K562 (cell line): ENCODE measurements around the gene HARS1. TPM values are rescaled to one million over a fixed set of nuclear protein-coding genes. Genes with fewer than 3 reads are reported as not detected.

Experiments
- microRNA-seq: library from miRNA; unstranded; fragments of <30 nt; microRNA quantifications from one replicate; pipeline ENCODE4, GENCODE V29; 2018; ENCODE audit warnings: borderline microRNAs expressed
- polyA plus RNA-seq, 8 experiments: library from polyadenylated mRNA; depleted of rRNA in 4 of 8; stranded (reverse) in 5 of 8; unstranded in 3 of 8; fragments of >200 nt; fragmentation: Nextera tagmentation in 2 of 8; fragmentation: Illumina TruSeq in 1 of 8; extraction: Ambion mirVana in 2 of 8; extraction: Trizol in 1 of 8; gene quantifications; 2 replicates each; pipeline versions ENCODE4 v1.2.1 to v1.2.3, GENCODE V29; 2011 to 2014; ENCODE audit warnings: inconsistent platforms in 1 of 8, missing spikeins in 1 of 8
- small RNA-seq: library from RNA; depleted of rRNA; stranded (forward); fragments of <200 nt; gene quantifications from one replicate; pipeline ENCODE3, GENCODE V24; 2014
- total RNA-seq, 7 experiments: library from RNA; depleted of rRNA in 6 of 7; stranded (reverse); fragments of >200 nt in 6 of 7; fragmentation: Illumina TruSeq in 2 of 7; extraction: Trizol in 2 of 7; gene quantifications; 2 replicates each; pipeline versions ENCODE4 v1.2.1 to v1.2.3, GENCODE V29; 2011 to 2021; ENCODE audit warnings: low replicate concordance in 1 of 7

The HARS1 gene
- total and polyA plus RNA-seq, 9 of the 15 experiments (the other 6 are each of a cell fraction or from before 2014, with no cell fraction given), result 13.5 to 88.5 (median 75.2) TPM

Small RNA genes within 50 kb of the gene (microRNA-seq; reads per million reads assigned to microRNA genes)
- gene MIR3655, result 0.36 reads per million

Small RNA genes within 50 kb of the gene (small RNA-seq; reads per million reads assigned to genes)
- gene VTRNA1-1, result 89.5 reads per million, percentile 98 among the genes with 10 or more reads in this experiment
- 135 reads per million, percentile 99 among the genes with 10 or more reads in this experiment for gene VTRNA1-2
- gene VTRNA1-3, result 8.6 reads per million, percentile 95 among the genes with 10 or more reads in this experiment

Other genes with a start within 250 kb of the HARS1 start
Only the 7 nearest of the 26 such genes appear.
- 21.4 and 32.9 TPM in 2 replicates for gene TMCO6, start 51.9 kb downstream of the HARS1 start, total RNA-seq (2014; rRNA removed)
- 8.3 and 10.3 TPM in 2 replicates for gene TMCO6, start 51.9 kb downstream of the HARS1 start, total RNA-seq (2014; rRNA removed; fragmentation: Illumina TruSeq; extraction: Trizol)
- gene TMCO6, start 51.9 kb downstream of the HARS1 start, total RNA-seq (2015; rRNA removed; fragmentation: Illumina TruSeq; extraction: Trizol), result 10.6 and 11.5 TPM in 2 replicates
- gene TMCO6, start 51.9 kb downstream of the HARS1 start, total RNA-seq (2021), result 23.5 and 24.4 TPM in 2 replicates
- gene TMCO6, start 51.9 kb downstream of the HARS1 start, polyA plus RNA-seq (2011; rRNA removed), result 26.9 and 28.5 TPM in 2 replicates
- 16.7 and 18.0 TPM in 2 replicates for gene TMCO6, start 51.9 kb downstream of the HARS1 start, polyA plus RNA-seq (2014; fragmentation: Illumina TruSeq; extraction: Trizol)
- 1 to 10 TPM; 3.4 to 5.1 TPM for gene TMCO6, start 51.9 kb downstream of the HARS1 start, polyA plus RNA-seq (2014; fragmentation: Nextera tagmentation; extraction: Ambion mirVana)
- 32.5 and 46.4 TPM in 2 replicates for gene TMCO6, start 51.9 kb downstream of the HARS1 start, polyA plus RNA-seq (2014; rRNA removed)
- 136 and 209 TPM in 2 replicates for gene NDUFA2, start 43.7 kb downstream of the HARS1 start, total RNA-seq (2014; rRNA removed)
- 63.3 and 69.1 TPM in 2 replicates for gene NDUFA2, start 43.7 kb downstream of the HARS1 start, total RNA-seq (2014; rRNA removed; fragmentation: Illumina TruSeq; extraction: Trizol)
- gene NDUFA2, start 43.7 kb downstream of the HARS1 start, total RNA-seq (2015; rRNA removed; fragmentation: Illumina TruSeq; extraction: Trizol), result 103 and 105 TPM in 2 replicates
- 120 and 125 TPM in 2 replicates for gene NDUFA2, start 43.7 kb downstream of the HARS1 start, total RNA-seq (2021)
- 184 and 187 TPM in 2 replicates for gene NDUFA2, start 43.7 kb downstream of the HARS1 start, polyA plus RNA-seq (2011; rRNA removed)
- gene NDUFA2, start 43.7 kb downstream of the HARS1 start, polyA plus RNA-seq (2014; fragmentation: Illumina TruSeq; extraction: Trizol), result 77.4 and 113 TPM in 2 replicates
- gene NDUFA2, start 43.7 kb downstream of the HARS1 start, polyA plus RNA-seq (2014; fragmentation: Nextera tagmentation; extraction: Ambion mirVana), result 100 to 1,000 TPM; 480 to 497 TPM
- 209 and 284 TPM in 2 replicates for gene NDUFA2, start 43.7 kb downstream of the HARS1 start, polyA plus RNA-seq (2014; rRNA removed)
- gene IK, start 43.5 kb downstream of the HARS1 start, total RNA-seq (2014; rRNA removed), result 150 and 170 TPM in 2 replicates
- 138 and 149 TPM in 2 replicates for gene IK, start 43.5 kb downstream of the HARS1 start, total RNA-seq (2014; rRNA removed; fragmentation: Illumina TruSeq; extraction: Trizol)
- gene IK, start 43.5 kb downstream of the HARS1 start, total RNA-seq (2015; rRNA removed; fragmentation: Illumina TruSeq; extraction: Trizol), result 158 and 164 TPM in 2 replicates
- gene IK, start 43.5 kb downstream of the HARS1 start, total RNA-seq (2021), result 81.9 and 93.0 TPM in 2 replicates
- gene IK, start 43.5 kb downstream of the HARS1 start, polyA plus RNA-seq (2011; rRNA removed), result 107 and 140 TPM in 2 replicates
- gene IK, start 43.5 kb downstream of the HARS1 start, polyA plus RNA-seq (2014; fragmentation: Illumina TruSeq; extraction: Trizol), result 187 and 203 TPM in 2 replicates
- 100 to 1,000 TPM in 1 of 2 experiments, 10 to 100 TPM in 1; 89.2 to 182 TPM for gene IK, start 43.5 kb downstream of the HARS1 start, polyA plus RNA-seq (2014; fragmentation: Nextera tagmentation; extraction: Ambion mirVana)
- 137 and 176 TPM in 2 replicates for gene IK, start 43.5 kb downstream of the HARS1 start, polyA plus RNA-seq (2014; rRNA removed)
- gene WDR55, start 26.5 kb downstream of the HARS1 start, total RNA-seq (2014; rRNA removed), result 24.9 and 27.3 TPM in 2 replicates
- 20.5 and 21.8 TPM in 2 replicates for gene WDR55, start 26.5 kb downstream of the HARS1 start, total RNA-seq (2014; rRNA removed; fragmentation: Illumina TruSeq; extraction: Trizol)
- gene WDR55, start 26.5 kb downstream of the HARS1 start, total RNA-seq (2015; rRNA removed; fragmentation: Illumina TruSeq; extraction: Trizol), result 29.3 and 30.0 TPM in 2 replicates
- gene WDR55, start 26.5 kb downstream of the HARS1 start, total RNA-seq (2021), result 35.3 and 36.1 TPM in 2 replicates
- 37.4 and 44.8 TPM in 2 replicates for gene WDR55, start 26.5 kb downstream of the HARS1 start, polyA plus RNA-seq (2011; rRNA removed)
- gene WDR55, start 26.5 kb downstream of the HARS1 start, polyA plus RNA-seq (2014; fragmentation: Illumina TruSeq; extraction: Trizol), result 35.1 and 39.0 TPM in 2 replicates
- 1 to 10 TPM; 5.2 to 6.6 TPM for gene WDR55, start 26.5 kb downstream of the HARS1 start, polyA plus RNA-seq (2014; fragmentation: Nextera tagmentation; extraction: Ambion mirVana)
- gene WDR55, start 26.5 kb downstream of the HARS1 start, polyA plus RNA-seq (2014; rRNA removed), result 44.1 and 45.0 TPM in 2 replicates
- 1.1 and 2.0 TPM in 2 replicates for gene DND1, start 17.8 kb downstream of the HARS1 start, total RNA-seq (2014; rRNA removed)
- 0.22 TPM in 1 of 2 replicates, not detected in the other for gene DND1, start 17.8 kb downstream of the HARS1 start, total RNA-seq (2014; rRNA removed; fragmentation: Illumina TruSeq; extraction: Trizol)
- 0.41 and 0.43 TPM in 2 replicates for gene DND1, start 17.8 kb downstream of the HARS1 start, total RNA-seq (2015; rRNA removed; fragmentation: Illumina TruSeq; extraction: Trizol)
- gene DND1, start 17.8 kb downstream of the HARS1 start, total RNA-seq (2021), result 0.81 and 1.3 TPM in 2 replicates
- 0.50 and 0.69 TPM in 2 replicates for gene DND1, start 17.8 kb downstream of the HARS1 start, polyA plus RNA-seq (2011; rRNA removed)
- gene DND1, start 17.8 kb downstream of the HARS1 start, polyA plus RNA-seq (2014; fragmentation: Illumina TruSeq; extraction: Trizol), result 0.37 and 0.61 TPM in 2 replicates
- gene DND1, start 17.8 kb downstream of the HARS1 start, polyA plus RNA-seq (2014; fragmentation: Nextera tagmentation; extraction: Ambion mirVana), result not detected
- 1.3 and 1.5 TPM in 2 replicates for gene DND1, start 17.8 kb downstream of the HARS1 start, polyA plus RNA-seq (2014; rRNA removed)
- gene HARS2, start 85 bp upstream of the HARS1 start, total RNA-seq (2014; rRNA removed), result 25.1 and 27.0 TPM in 2 replicates
- 28.4 and 32.6 TPM in 2 replicates for gene HARS2, start 85 bp upstream of the HARS1 start, total RNA-seq (2014; rRNA removed; fragmentation: Illumina TruSeq; extraction: Trizol)
- 32.2 and 33.4 TPM in 2 replicates for gene HARS2, start 85 bp upstream of the HARS1 start, total RNA-seq (2015; rRNA removed; fragmentation: Illumina TruSeq; extraction: Trizol)
- 25.9 and 27.8 TPM in 2 replicates for gene HARS2, start 85 bp upstream of the HARS1 start, total RNA-seq (2021)
- 36.5 and 41.6 TPM in 2 replicates for gene HARS2, start 85 bp upstream of the HARS1 start, polyA plus RNA-seq (2011; rRNA removed)
- 23.2 and 26.0 TPM in 2 replicates for gene HARS2, start 85 bp upstream of the HARS1 start, polyA plus RNA-seq (2014; fragmentation: Illumina TruSeq; extraction: Trizol)
- gene HARS2, start 85 bp upstream of the HARS1 start, polyA plus RNA-seq (2014; fragmentation: Nextera tagmentation; extraction: Ambion mirVana), result 10 to 100 TPM in 1 of 2 experiments, 1 to 10 TPM in 1; 8.5 to 18.0 TPM
- 27.1 and 33.0 TPM in 2 replicates for gene HARS2, start 85 bp upstream of the HARS1 start, polyA plus RNA-seq (2014; rRNA removed)
- 40.2 and 67.1 TPM in 2 replicates for gene ZMAT2, start 9.1 kb upstream of the HARS1 start, total RNA-seq (2014; rRNA removed)
- gene ZMAT2, start 9.1 kb upstream of the HARS1 start, total RNA-seq (2014; rRNA removed; fragmentation: Illumina TruSeq; extraction: Trizol), result 99.2 and 121 TPM in 2 replicates
- 88.5 and 90.4 TPM in 2 replicates for gene ZMAT2, start 9.1 kb upstream of the HARS1 start, total RNA-seq (2015; rRNA removed; fragmentation: Illumina TruSeq; extraction: Trizol)
- gene ZMAT2, start 9.1 kb upstream of the HARS1 start, total RNA-seq (2021), result 38.8 and 48.7 TPM in 2 replicates
- 48.0 and 71.4 TPM in 2 replicates for gene ZMAT2, start 9.1 kb upstream of the HARS1 start, polyA plus RNA-seq (2011; rRNA removed)
- 101 and 102 TPM in 2 replicates for gene ZMAT2, start 9.1 kb upstream of the HARS1 start, polyA plus RNA-seq (2014; fragmentation: Illumina TruSeq; extraction: Trizol)
- 10 to 100 TPM; 44.2 to 45.0 TPM for gene ZMAT2, start 9.1 kb upstream of the HARS1 start, polyA plus RNA-seq (2014; fragmentation: Nextera tagmentation; extraction: Ambion mirVana)
- 57.2 and 69.2 TPM in 2 replicates for gene ZMAT2, start 9.1 kb upstream of the HARS1 start, polyA plus RNA-seq (2014; rRNA removed)